ENCODE results near the gene EDARADD.

DNA sequence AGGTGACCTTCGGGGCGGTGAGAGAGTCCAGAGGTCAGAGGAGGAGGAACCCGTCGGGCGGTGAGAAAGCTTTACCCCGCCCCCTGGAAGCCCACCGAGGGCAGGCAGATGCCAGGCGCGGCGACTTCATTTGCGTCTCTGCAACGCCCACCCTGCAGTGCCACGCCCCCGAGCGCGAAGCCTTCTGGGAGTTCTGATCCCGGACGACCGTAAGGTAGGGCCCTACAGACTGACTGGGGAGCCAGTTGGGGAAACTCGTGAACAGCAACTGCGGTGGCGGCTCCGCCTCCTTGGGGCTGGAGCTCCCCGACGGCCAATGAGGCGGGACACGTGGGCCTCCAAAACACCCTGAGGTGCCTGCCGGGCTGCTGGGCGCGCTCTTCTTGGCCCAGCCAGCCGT, 46.0 kb upstream of the EDARADD start:
- TF ChIP-seq, protein P1, sequence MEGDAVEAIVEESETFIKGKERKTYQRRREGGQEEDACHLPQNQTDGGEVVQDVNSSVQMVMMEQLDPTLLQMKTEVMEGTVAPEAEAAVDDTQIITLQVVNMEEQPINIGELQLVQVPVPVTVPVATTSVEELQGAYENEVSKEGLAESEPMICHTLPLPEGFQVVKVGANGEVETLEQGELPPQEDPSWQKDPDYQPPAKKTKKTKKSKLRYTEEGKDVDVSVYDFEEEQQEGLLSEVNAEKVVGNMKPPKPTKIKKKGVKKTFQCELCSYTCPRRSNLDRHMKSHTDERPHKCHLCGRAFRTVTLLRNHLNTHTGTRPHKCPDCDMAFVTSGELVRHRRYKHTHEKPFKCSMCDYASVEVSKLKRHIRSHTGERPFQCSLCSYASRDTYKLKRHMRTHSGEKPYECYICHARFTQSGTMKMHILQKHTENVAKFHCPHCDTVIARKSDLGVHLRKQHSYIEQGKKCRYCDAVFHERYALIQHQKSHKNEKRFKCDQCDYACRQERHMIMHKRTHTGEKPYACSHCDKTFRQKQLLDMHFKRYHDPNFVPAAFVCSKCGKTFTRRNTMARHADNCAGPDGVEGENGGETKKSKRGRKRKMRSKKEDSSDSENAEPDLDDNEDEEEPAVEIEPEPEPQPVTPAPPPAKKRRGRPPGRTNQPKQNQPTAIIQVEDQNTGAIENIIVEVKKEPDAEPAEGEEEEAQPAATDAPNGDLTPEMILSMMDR (conservative IDR thresholded peaks at IDR 0.05; ENCODE audit: low read depth, low read length), result no peak
- no peak for TF ChIP-seq EZH2 (IDR thresholded peaks at IDR 0.05; ENCODE audit: low read length, unreplicated experiment)
- TF ChIP-seq EZH2phosphoT487 (IDR thresholded peaks at IDR 0.05; ENCODE audit: borderline replicate concordance, low read length), result no peak

Data from PC-3 (cell line).